NCI-H146 (cell line): ENCODE measurements around the gene ZNF80.
"Not testable (repeated sequence)": the region's sequence is repeated elsewhere in the genome, so short reads cannot be mapped to it uniquely, and the experiment has no call there.

Source experiments
- DNase-seq: peaks from one replicate; lab custom pipeline; 2025; lab: John Stamatoyannopoulos, UW

ZNF80 gene

DNA sequence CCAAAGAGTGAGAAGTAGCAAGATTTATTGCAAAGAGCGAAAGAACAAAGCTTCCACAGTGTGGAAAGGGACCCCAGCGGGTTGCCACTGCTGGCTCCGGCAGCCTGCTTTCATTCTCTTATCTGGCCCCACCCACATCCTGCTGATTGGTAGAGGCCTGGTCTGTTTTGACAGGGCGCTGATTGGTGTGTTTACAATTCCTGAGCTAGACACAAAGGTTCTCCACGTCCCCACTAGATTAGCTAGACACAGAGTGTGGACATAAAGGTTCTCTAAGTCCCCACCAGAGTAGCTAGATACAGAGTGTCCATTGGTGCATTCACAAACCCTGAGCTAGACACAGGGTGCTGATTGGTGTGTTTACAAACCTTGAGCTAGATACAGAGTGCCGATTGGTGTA, at the start of gene ZNF80:
Gene ZNF80 (minus strand): TSS at position 101 of the 400 bp plus-strand sequence. CDS start 504 bp downstream, outside the sequence.
- DNase-seq, result not testable (repeated sequence)

DNA sequence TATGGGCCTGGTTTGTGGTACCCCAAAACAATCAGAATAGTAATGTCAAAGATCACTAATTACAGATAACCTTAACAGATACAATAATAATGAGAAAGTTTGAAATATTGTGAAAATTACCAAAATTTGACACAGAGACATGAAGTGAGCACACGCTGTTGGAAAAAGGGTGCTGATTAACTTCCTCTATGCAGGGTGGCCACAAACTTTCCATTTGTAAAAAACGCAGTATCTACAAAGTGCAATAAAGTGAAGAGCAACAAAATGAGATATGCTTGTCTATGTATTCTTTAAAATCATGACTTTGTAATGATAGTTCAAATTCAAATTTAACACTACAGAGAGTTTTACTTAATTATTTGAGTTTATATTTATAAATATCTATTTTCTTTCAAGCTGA, 48.9 kb upstream of the ZNF80 start:
- DNase-seq, result no peak

DNA sequence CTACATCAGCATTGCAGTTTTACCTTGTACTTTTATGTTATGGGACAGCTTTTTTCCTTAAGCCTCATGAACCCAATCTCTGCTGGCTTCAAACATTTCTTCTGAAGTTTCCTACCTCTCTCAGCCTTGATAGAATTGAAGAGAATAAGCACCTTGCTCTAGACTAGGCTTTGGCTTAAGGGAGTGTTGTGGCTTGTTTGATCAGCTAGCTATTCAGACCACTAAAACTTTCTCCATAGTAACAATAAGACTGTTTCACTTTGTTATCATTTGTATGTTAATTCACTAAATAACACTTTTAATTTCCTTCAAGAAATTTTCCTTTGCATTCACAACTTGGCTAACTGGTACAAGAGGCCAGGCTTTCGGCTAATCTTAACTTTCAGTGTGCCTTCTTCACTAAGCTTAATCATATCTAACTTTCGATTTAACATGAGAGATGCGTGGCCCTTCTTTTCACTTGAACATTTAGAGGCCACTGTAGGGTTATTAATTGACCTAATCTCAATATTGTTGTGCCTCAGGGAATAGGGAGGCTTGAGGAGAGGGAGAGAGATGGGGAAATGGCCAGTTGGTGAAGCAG, 48.4 kb upstream of the ZNF80 start:
- DNase-seq, result no peak

DNA sequence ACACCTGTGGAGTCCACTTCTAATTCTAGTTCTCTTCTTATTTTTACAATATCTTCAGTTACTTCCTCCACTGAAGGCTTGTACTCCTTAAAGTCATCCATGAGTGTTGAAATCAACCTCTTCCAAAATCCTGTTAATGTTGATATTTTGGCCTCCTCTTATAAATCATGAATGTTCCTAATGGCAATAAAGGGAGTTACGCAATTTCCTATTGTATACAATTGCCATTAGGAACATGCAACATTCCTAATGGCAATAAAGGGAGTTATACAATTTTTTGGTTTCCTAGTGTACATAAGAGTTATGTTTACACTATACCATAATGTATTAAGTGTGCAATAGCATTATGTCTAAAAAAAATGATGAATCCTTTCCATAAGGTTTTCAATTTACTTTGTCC, 47.3 kb upstream of the ZNF80 start:
- no peak for DNase-seq

DNA sequence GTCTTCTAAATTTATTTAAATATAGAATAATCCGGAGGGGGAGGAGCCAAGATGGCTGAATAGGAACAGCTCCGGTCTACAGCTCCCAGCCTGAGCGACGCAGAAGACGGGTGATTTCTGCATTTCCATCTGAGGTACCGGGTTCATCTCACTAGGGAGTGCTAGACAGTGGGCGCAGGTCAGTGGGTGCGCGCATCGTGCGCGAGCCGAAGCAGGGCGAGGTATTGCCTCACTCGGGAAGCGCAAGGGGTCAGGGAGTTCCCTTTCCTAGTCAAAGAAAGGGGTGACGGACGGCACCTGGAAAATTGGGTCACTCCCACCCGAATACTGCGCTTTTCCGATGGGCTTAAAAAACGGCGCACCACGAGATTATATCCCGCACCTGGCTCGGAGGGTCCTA, 39.5 kb upstream of the ZNF80 start:
- DNase-seq, result not testable (repeated sequence)

DNA sequence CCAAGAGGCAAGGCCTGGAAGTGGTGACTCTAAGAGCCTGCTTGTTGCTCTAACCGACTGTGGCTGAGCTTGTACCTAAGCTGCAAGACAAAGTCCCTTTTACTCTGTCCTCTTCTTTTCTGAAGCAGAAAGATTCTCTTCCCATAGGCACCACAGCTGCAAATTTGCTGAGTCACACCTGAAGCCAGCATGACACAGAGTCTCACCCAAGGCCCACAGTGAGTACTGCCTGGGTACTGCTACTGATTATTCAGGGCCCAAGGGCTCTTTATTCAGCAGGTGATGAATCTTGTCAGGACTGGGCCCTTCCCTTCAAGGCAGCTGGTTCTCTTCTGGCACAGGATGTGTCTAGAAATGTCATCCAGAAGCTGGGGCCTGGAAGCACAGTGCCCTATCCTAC, 37.6 kb upstream of the ZNF80 start:
- DNase-seq, result no peak

GRCh38 chr3:114272271-114272670, 34.9 kb upstream of the ZNF80 start:
- no peak for DNase-seq

- DNase-seq, result no peak
These were observed 32.6 kb upstream of the ZNF80 start for GRCh38 chr3:114270019-114270418.

GRCh38 chr3:114260152-114260551, 22.8 kb upstream of the ZNF80 start:
- no peak for DNase-seq

DNA sequence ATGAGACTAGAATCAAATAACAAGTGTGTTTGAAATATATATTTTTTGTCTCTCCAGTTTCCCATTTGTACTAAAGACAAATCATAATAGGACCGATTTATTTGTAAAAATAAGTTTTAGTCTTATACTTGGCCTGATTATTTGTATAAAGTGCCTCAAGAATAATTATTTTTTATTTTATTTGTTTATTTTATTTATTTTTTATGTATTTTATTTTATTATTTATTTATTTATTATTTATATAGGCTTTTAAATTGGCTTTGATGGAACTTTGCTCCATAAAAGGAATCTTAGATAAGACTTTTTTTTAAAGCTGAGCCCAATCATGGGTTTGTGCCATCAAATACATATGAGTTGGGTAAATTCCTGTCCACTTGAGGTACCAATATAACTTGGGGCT, 22.2 kb upstream of the ZNF80 start:
- no peak for DNase-seq

GRCh38 chr3:114253505-114253904, 16.1 kb upstream of the ZNF80 start:
- no peak for DNase-seq

DNA sequence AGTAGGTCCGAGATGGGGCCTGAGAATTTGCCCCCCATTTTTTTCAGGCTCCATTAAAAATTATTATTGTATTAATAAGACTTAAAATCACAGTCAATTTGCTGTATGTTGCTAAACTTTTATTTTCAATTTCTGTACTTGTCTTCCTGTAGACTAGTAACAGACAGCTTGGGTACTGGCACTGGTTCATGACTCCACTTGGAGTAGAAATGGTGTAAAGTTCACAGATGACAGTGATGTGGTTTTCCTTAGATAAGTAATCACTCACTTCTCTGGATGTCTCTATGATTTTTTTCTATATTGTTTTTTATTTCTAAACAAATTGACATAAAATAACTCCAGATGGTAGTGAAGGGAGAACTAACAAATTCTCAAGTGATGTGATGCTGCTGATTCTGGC, 15.6 kb upstream of the ZNF80 start:
- DNase-seq, result no peak

DNA sequence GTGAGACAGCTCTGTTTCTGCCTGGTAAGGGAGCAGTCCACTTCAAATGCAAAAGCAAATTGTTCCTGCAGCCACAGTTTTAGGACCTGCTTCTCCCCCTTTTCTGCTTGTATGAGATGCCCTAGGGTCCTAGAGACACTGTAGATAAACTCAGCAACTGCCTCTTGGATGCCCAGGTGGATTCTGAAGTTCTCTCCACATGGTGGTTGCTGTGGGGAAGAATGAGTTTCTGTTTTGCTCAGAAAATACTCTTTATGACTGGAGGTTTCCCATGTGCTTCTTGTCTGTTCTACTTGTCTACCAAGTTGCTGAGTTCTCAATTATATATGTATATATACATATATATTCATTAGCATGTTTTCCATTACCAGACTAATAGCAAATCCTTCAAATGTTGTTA, 5.6 kb upstream of the ZNF80 start:
- DNase-seq, result no peak

DNA sequence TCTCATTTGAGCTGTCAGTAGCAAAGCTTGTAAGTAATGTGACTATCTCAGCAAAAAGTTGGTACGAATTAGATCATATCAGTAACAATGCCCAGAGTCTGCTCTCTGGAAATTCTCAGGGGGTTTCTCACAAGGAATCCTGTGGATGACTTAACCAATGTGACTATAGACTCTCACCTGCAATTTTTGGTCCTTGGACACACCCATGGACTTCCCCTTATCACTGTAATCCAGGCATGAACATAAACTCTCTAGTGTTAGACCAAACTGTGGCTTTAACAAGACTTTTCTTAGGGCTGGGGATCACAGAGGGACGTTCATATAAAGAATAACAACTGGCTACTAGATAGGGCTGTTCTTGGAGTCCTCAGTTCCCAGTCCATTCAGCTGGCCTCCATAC, 3.9 kb upstream of the ZNF80 start:
- no peak for DNase-seq

DNA sequence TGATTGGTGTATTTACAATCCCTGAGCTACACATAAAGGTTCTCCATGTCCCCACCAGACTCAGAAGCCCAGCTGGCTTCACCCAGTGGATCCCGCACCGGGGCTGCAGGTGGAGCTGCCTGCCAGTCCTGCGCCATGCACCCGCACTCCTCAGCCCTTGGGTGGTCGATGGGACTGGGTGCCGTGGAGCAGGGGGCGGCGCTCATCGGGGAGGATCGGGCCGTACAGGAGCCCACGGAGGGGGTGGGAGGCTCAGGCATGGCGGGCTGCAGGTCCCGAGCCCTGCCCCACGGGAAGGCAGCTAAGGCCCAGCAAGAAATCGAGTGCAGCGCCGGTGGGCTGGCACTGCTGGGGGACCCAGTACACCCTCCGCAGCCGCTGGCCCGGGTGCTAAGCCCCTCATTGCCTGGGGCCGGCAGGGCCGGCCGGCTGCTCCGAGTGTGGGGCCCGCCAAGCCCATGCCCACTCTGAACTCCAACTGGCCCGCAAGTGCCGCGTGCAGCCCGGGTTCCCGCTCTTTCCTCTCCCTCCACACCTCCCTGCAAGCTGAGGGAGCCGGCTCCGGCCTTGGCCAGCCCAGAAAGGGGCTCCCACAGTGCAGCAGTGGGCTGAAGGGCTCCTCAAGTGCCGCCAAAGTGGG, 888 bp upstream of the ZNF80 start:
- DNase-seq, result not testable (repeated sequence)

GRCh38 chr3:114235431-114235830, 1.9 kb downstream of the ZNF80 start:
- no peak for DNase-seq

DNA sequence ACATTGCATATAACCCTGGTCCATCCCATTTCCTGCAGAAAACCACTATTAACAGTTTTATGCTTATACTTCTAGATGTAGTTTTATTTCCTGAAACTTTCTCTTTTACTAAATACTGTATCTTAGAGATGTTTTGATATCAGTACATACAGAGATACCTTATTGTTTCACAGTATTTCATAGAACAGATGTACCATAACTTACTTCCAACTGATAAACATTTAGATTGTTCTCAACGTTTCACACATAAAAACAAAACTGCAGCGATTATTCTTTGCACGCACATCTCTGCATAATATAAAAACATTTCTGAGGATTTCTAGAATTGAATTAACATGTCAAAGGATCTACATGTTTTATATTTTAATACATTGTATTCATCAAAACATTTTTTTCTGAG, 2.6 kb downstream of the ZNF80 start:
- no peak for DNase-seq

DNA sequence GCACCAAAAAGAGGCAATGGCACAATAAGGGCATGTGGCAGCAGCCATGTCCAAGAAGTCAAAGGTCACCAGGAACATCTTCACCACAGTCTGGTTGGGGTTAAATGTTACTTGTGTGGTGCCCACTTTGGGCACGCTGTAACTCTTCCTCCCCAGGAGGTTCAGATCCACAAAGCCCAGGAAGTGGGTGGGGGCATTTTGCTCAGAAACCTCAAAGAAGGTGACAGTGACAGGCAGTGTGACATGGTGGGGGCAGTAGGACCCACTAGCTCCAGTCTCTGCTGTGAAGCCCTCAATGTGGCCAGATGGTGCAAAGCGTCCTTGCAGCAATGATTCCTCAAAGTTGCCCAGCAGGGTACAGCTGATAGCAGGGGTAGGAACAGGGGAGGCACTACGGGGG, 5.8 kb downstream of the ZNF80 start:
- no peak for DNase-seq

GRCh38 chr3:114227076-114227475, 10.3 kb downstream of the ZNF80 start:
- DNase-seq, result no peak

DNA sequence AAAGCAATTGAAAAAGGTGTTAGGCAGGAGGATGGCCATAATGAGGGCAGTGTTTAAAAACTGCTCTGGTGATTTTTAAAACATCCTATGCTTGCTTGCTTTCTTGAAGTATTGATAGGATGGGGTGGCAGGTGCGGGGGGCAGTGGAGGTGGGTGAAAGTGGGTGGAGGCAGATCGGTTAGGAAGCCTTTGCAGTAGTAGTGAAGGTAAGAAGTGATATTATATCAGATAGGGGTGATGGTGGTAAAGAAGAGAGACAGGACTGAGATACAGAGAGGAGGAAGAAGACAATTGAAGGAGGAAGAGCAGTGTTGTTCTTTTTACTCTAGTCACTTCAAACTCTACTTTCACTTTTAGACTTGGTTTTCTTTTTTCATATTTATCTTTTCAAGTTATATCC, 11.1 kb downstream of the ZNF80 start:
- DNase-seq, result no peak

GRCh38 chr3:114223143-114223542, 14.2 kb downstream of the ZNF80 start:
- DNase-seq, result no peak

GRCh38 chr3:114221881-114222264, 15.5 kb downstream of the ZNF80 start:
- no peak for DNase-seq

GRCh38 chr3:114221165-114221880, 16.1 kb downstream of the ZNF80 start:
- DNase-seq, result no peak

DNA sequence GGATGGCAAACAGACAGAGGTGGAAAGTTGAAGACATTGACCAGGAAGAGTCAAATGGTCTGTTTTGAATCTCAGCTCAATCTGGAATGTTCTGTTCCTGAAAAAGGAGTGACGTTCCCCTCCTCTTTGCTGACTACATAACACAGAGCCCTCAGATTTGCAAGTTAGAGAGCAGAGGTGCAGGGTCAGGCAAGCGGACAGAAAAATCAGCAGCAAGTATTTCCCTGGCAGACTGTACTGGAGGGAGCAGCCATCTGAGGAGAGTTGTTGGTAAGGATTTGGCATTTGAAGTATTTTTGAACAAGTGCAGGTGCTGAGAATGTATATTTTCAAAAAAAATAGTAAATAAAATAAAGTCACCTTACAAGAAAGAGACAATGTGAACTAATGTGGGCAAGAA, 17.6 kb downstream of the ZNF80 start:
- DNase-seq, result no peak
